ENCODE measurements around the gene DTX3L. TPM values are rescaled to one million over a fixed set of nuclear protein-coding genes. Genes with fewer than 3 reads are reported as not detected.

Gene DTX3L
- total RNA-seq: 10 to 100 TPM; 24.3 to 66.4 (median 51.8) TPM

- peaks cover 0 to 40% (median 8%) of the 10 kb centered on the region in 4 donors for H3K36me3 ChIP-seq
- DNase-seq: peak; percentile 92 to 94
- WGBS, 2 donors: 0 to 1% methylated on average over 16 to 52 of the region's 56 CpGs
- H3K4me1 ChIP-seq: peaks cover 51 to 62% (median 55%) of the 10 kb centered on the region in 4 donors
- no peaks in the 10 kb centered on the region for H3K9me3 ChIP-seq
- TF ChIP-seq POLR2A (IDR thresholded peaks at IDR 0.05) (peak in 3 of 4 donors; percentile 67 to 91 (median 69)), EP300 (IDR thresholded peaks at IDR 0.05) (peak in 2 of 4 donors; percentile 75 to 86), POLR2AphosphoS5 (IDR thresholded peaks at IDR 0.05) (peak; percentile 93 to 95), CTCF (IDR thresholded peaks at IDR 0.05) (peak in 2 of 6 experiments; percentile 8 to 9)
- ATAC-seq (ENCODE audit: low FRiP score in 2 of 2): peak; percentile 97 to 98
- peak within 1 kb of the TSS; percentile 53 to 93 (median 73) for H3K4me3 ChIP-seq
- no peaks in the 10 kb centered on the region for H3K27me3 ChIP-seq
- peak within 1 kb of the TSS; percentile 94 to 99 (median 96) for H3K27ac ChIP-seq
These were observed at the start of gene DTX3L, which contains the start of gene PARP9 for GRCh38 chr3:122564155-122564912. Gene DTX3L, plus strand, starts transcription at chr3:122564338. Its CDS starts 89 bp downstream, at chr3:122564427. Gene PARP9, minus strand, starts transcription at chr3:122564300. Its CDS starts 4,680 bp downstream, at chr3:122559620.

- Histone ChIP-seq H3K4me1 (peaks cover 22 to 41% (median 27%) of the 10 kb centered on the region in 4 donors), H3K27me3 (no peaks in the 10 kb centered on the region), H3K27ac (peak overlapping the region; percentile 88 to 100 (median 98)), H3K4me3 (peak overlapping the region in 3 of 4 donors; percentile 69 to 95 (median 87)), H3K36me3 (no peaks in the 10 kb centered on the region), H3K9me3 (no peaks in the 10 kb centered on the region)
- TF ChIP-seq POLR2AphosphoS5 (IDR thresholded peaks at IDR 0.05): no peak
- TF ChIP-seq CTCF (IDR thresholded peaks at IDR 0.05): no peak
- no peak for TF ChIP-seq POLR2A (IDR thresholded peaks at IDR 0.05)
- TF ChIP-seq EP300 (IDR thresholded peaks at IDR 0.05): no peak
- ATAC-seq (ENCODE audit: low FRiP score in 2 of 2) (no peak), DNase-seq (no peak)
- 37 to 45% methylated on average over 16 to 19 of the region's 19 CpGs for WGBS, 2 donors
These were observed 49.1 kb upstream of the DTX3L start for GRCh38 chr3:122515020-122515468.

- DNase-seq: no peak
- TF ChIP-seq POLR2A (IDR thresholded peaks at IDR 0.05) (no peak), POLR2AphosphoS5 (IDR thresholded peaks at IDR 0.05) (no peak), EP300 (IDR thresholded peaks at IDR 0.05) (no peak), CTCF (IDR thresholded peaks at IDR 0.05) (no peak)
- no peak overlapping the region for H3K4me3 ChIP-seq
- no peaks in the 10 kb centered on the region for H3K27me3 ChIP-seq
- H3K4me1 ChIP-seq: peaks cover 18 to 33% (median 25%) of the 10 kb centered on the region in 4 donors
- 94 to 96% methylated on average over 3 of the region's 3 CpGs for WGBS, 2 donors
- no peaks in the 10 kb centered on the region for H3K9me3 ChIP-seq
- H3K27ac ChIP-seq: no peak overlapping the region
- no peaks in the 10 kb centered on the region for H3K36me3 ChIP-seq
- no peak for ATAC-seq (ENCODE audit: low FRiP score in 2 of 2)
These were observed 48.3 kb upstream of the DTX3L start for GRCh38 chr3:122515870-122516269.

GRCh38 chr3:122516846-122517360, 47.2 kb upstream of the DTX3L start:
- WGBS, 2 donors: 91 to 93% methylated on average over 6 of the region's 6 CpGs
- DNase-seq (no peak), ATAC-seq (ENCODE audit: low FRiP score in 2 of 2) (no peak)
- Histone ChIP-seq H3K4me1 (peaks cover 10 to 23% (median 18%) of the 10 kb centered on the region in 4 donors), H3K9me3 (no peaks in the 10 kb centered on the region), H3K27ac (no peak overlapping the region), H3K4me3 (no peak overlapping the region), H3K27me3 (no peaks in the 10 kb centered on the region), H3K36me3 (no peaks in the 10 kb centered on the region)
- TF ChIP-seq EP300 (IDR thresholded peaks at IDR 0.05) (no peak), CTCF (IDR thresholded peaks at IDR 0.05) (no peak), POLR2A (IDR thresholded peaks at IDR 0.05) (no peak), POLR2AphosphoS5 (IDR thresholded peaks at IDR 0.05) (no peak)
